ENCODE measurements around the gene SEMA3C.
"Not testable (repeated sequence)": the region's sequence is repeated elsewhere in the genome, so short reads cannot be mapped to it uniquely, and the experiment has no call there.

Gene SEMA3C

DNA sequence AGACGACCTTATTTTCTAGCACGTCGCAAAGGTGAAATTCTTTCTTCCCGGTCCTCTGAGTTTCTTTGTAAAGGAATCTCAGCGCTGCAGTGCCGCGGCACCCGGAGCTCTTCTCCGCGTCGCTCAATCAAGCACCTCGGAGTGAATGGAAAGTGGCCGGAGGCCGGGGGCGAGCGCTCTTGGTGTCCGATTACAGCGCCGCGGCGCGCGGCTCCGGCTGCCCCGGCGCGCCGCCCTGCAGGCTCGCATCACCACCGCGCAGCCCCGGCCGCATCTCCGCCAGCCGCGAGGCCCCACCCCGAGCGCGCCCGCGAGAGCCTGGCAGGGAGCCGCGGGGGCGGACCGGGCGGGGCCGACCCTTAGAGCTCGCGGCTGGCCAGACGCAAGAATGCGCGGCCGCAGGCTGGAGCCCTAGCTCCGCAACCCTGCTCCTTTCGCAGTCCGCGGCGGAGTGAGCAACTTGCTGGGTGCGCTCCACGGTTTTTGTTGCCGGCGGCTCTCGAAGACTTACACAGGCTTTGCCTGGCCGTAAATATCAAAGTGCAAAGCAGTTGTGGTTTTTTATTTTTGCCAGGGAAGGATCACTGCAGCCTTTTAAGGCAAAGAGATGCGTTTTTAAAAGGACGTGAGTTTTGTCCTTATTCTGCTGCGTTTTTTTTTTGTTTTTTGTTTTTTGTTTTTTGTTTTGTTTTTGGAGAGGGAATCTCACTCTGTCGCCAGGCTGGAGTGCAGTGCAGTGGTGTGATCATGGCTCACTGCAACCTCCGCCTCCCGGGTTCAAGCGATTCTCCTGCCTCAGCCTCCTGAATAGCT lies at the start of gene SEMA3C:
SEMA3C (minus strand) TSS at position 143 of the 813 bp plus-strand sequence. CDS start 2,270 bp downstream, outside the sequence.
- DNase-seq, result no peak

DNA sequence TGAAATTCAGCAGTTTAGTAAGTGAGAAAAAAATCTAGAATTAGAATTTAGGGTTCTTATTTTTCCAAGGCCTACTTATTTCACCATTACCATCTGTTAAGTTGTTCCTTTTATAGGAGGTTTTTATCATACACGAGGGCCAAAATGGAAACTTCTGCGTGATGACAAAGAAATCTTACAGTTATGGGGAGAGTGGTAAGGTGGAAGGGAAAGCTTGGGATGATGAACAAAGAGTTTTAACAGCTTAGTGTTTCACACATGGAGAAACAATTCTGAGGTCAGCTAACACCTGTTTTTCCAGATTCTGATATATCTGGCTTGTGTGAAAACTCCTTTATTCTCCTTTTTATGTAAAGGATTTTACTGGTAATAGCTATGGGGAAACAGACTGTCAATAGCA lies 49.8 kb upstream of the SEMA3C start:
- DNase-seq, result no peak

DNA sequence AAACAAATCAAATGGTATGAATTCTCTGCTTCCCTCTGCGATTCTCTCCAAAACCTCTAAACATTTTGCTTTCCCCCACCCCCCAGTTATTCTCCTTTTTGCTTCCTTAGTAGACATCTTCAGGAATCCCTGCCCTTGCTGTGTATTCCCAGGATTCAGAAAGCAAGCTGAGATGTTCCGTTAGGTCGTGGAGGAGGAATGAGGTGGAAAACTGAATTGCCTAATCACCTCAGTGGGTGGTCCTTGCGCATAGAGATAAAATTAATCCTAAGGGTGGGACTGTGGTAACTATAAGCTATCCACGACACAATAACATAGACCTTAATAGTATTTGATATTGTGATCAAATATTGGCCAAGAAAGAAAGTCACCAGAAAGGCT lies 49.1 kb upstream of the SEMA3C start:
- DNase-seq, result no peak

DNA sequence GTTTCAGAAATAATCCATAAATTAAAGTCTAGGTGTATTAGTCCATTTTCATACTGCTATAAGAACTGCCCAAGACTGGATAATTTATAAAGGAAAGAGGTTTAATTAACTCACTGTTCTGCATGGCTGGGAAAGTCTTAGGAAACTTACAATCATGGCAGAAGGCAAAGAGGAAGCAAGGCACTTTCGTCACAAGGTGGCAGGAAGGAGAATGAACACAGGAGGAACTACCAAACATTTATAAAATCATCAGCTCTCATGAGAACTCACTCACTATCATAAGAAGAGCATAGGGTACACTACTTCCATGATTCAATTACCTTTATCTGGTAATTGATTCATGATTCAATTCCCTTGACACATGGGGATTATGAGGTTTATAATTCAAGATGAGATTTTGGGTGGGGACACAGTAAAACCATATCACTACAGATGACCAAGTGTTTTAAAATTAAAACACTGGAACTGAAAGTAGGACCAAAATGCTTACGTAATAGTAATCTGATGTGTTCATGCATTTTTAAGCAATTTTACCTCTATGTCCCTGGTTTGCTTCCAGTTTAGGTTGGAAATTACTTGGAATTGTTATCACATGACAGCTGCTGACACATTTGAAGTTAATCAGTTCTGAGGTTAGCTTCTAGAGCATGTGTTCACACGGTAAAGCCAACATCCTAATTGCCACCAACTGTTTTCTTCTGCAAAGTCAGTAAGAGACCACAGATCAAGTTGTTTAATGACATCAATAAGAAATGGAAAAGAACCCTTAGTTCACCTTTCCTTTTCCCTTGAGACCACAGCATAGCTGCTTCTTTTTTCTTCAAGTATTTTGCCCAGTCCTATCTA lies 48.4 kb upstream of the SEMA3C start:
- no peak for DNase-seq

DNA sequence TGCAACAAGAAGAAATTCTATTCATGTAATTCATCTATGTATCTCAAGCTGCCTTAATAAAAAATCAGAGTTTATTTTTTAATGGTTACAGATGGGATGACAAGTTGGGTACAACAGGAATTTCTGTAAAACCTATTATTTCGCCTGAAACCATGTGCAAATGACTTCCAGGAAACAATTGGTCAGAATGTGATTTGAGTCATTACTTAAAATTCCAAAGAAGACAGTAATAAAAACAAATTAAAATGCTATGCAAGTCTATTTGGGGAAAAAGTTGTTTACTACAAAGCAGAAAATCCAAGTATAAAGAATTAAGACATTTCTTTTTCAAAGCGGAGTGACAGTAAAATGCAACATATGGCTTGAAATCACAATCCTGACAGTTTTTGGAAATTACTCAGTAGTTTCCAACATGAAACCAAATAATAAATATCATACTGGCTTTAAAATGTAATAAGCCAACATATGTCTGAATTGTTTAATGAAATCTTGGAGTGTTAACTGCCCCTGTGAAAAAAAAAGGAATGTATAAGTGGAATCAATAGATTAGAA lies 41.5 kb upstream of the SEMA3C start:
- DNase-seq, result no peak

DNA sequence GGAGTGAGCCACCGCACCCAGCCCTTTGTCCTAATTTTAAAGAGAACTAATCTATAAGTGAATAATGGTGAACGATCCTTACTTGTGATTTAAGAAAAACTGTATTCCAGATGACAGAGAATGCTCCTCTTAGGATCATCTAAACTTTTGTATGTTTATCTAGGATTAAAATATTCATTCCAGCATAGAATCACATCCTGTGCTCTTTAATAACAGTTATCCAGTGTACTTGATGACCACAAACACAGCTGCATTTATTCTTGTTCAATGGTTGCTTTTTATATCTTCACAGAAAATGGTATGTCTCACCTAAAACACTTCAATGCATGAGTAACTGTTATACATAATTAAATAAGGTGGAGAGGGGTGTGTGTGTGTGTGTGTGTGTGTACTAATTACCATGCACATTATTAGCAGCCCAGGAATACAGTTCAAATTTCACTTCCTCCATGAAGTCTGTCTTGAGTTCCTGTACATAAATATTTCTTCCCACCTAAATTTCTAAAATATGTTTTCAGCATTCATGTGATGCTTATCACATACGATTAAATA lies 38.5 kb upstream of the SEMA3C start:
- no peak for DNase-seq

DNA sequence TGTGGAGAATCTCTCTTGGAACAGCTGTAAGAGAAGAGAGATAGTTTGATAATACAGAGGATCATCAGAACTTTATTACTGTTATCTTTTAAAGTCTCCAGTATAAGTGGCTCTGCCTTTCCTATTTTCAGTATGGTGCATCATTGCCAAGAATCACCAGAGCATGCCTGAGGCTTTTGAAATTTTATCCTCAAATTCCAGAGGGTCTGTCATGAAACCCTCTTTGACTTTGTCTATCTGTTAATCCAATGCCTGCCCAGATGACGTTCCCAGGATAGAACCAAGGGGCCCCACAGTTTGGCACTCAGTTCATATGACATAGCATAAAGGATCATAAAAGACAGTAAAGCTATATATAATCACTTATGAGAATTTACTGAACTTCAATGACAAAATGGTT lies 35.3 kb upstream of the SEMA3C start:
- DNase-seq, result no peak

DNA sequence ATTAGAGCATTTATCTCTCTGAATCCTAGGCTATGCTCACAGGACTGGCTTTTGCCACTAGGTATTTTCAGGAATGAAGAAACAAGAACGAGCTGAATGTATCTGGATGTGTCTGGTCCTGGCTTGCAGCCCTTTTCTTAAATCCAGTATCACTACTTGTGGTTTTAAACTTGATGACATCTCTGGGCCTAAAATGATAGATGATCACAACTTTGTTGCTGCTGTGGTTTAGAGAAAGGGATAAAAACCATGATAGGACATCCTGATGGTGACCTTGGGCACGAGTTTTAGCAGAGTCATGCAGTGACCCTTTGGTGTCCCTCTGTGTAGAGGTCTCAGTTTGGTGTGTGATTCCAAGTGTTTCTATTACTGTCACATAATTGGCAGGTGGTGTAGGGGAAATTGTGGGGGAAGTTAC lies 31.7 kb upstream of the SEMA3C start:
- DNase-seq, result no peak

DNA sequence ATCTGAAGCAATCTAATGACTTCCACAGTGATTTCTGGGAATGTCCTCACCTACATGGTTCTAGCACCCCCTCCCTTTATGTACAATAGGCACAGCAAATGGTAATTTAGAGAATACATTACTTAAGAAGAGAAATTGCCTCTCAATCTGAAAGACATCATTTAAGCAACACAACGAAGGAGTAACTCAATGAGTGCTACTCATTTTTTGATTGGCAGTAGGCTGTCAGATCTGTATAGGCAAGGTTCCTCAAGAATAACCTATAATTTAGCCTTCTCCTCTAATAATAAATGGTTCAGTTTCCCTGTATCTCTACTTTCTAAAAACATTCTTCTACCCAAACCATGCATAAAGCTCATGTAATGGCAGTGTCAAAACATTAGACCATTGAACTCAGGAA lies 30.6 kb upstream of the SEMA3C start:
- DNase-seq, result no peak

DNA sequence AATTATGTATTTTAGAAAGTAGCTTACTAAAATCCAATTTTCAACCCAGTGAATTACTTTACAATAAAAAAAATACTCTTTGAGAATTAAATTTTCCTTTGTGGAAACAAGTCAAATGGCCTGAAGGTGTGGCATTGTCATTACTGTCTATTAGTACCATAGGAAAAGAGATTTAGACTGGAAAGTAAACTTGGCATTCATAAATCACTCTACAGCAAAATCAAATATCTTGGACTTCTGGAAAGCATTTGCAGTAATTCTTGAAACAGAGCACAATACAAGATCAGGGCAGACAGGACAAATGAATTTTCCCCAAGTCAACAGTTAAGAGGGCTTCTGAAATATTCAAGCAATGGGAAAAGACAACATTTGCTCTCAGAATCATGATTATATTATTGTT lies 28.0 kb upstream of the SEMA3C start:
- no peak for DNase-seq

DNA sequence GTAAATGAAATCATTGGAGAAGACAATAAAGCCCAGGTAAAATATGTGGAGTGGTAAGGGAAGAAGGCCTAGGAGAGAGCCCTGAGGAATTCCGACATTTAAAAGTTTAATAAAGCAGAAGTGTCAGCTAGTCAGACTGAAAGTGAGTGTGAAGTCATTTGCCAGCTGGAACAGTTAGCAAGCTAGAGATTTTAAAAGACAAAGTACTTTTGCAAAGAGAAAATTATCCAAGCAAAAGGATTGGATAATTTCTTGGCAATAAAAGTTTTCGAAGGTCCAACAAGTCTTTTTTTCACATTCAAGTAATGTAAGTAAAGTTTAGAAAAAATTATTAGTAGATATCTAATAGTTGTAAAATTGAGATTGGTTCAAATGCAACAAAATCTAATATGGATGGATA lies 27.1 kb upstream of the SEMA3C start:
- DNase-seq, result no peak

DNA sequence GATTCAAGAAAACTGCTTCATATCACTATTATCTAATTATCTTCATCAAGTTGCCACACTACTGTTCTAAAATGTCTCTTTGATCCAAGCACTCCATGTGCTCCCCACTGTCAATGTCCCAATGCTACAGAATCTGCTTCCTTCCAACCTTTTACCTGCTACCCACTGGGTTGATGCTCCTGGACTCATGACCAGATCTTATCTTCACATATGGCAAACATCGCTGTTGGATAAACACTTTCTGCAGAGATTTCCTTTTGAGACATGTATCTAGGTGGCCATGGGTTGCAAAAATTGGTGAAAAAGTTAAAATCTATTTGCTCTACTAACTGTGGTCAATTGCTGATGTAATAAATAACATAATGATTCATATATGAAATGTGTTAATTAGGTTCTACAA lies 24.5 kb upstream of the SEMA3C start:
- no peak for DNase-seq

DNA sequence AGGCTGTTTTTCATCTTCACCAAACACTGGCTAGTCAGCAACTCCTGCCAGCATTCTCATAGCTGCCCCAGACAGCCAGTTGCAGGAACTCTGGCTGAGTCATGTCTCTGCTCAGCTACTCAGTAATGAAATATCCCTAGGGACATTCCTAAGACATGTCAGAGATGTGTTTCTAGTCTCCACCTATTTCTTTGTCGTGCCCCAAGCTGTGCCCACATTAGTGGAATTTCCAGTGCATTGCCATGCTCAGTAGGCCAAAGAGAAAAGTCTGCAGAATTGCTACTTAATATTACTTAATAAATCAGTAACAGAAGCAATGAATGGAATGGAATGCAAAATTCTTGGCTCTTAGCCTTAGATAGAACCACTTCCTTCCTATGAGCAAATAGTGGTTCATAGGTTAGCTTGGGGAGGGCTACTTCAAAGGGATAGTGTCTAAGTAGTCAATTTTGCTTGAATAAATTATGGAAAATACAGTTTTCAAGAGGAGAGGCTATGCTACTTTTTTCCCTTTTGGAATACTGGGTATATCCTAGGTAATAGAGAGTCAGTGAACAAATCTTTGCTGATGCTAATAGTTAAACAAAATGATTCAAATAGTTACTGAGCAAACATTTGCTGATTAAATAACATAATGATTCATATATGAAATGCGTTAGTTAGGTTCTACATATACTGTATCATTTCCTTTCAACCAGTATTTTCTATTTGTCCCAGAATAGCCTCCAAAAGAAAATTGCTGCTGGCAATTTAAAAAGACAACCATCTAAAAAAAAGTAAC lies 23.6 kb upstream of the SEMA3C start:
- no peak for DNase-seq

DNA sequence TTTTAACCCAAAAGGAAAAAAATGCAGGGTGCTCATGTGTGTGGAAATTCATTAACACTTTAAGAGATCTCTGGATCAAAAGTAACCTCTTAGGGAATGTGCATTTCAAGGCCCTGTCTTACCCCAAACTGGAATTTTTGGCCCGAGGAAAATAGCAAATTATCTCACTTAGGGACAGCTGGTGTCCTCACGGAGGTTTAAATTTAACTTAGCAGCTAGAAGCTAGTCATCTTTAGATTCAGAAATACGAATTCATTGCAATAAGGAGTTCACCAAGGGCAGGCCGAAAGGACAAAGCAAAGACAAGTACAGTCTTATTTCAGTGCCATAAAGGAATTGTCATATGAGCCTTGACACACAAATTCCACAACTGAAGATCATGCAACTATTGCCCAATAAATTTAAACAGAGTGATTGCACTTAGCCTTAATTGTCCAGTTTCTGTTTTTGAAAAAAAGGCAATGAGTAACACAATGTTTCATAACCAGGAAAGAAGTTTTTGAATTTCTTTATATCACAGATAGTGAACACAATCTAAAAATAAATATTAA lies 22.4 kb upstream of the SEMA3C start:
- DNase-seq, result no peak

DNA sequence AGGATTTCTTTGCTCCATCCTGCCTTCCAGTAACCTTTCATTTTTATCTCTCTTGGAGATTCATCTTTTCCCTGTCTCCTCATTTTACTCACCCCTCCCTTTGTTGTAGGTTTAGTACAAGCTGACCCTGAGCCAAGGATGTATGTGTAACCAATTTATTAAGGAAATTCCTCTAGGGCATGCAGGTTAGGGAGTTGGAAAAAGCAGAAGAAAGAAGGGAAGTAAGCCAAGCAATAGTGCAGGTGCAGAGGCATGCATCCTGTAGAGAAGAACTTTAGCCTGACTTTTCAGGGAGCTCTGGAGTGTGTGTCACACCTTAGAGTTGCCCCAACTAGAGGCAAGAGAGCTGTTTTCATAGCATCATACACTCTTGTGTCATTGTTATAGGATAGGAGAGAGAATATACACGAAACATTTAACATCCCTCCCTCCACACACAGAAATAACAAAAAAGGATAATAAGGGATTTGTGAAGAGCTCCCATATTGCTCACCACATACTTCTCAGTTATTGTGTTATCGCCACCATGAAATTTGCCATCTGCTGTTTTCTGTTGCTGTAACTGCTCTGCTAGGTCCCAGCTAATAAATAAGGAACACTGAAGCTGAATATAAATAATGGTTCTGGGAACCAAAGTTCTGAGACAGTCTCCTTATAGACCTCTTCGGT lies 21.8 kb upstream of the SEMA3C start:
- no peak for DNase-seq

DNA sequence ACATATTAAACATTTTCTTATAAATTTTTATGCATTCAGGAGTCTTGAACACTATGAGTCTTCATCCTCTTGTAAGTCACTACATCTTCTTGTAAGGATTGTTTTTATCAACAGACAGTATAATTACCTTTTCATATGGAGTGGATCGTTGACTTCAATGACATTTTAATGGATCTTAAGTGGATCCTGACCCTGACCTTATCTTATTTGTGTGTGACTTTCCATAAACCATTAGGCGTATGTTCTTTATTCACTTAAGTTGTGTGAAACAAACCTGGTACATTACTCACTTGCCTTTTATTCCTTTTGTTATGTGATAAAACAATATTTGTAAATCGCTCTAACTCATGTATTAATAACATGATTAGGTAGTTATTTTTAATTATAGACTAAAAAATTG lies 18.5 kb upstream of the SEMA3C start:
- no peak for DNase-seq

DNA sequence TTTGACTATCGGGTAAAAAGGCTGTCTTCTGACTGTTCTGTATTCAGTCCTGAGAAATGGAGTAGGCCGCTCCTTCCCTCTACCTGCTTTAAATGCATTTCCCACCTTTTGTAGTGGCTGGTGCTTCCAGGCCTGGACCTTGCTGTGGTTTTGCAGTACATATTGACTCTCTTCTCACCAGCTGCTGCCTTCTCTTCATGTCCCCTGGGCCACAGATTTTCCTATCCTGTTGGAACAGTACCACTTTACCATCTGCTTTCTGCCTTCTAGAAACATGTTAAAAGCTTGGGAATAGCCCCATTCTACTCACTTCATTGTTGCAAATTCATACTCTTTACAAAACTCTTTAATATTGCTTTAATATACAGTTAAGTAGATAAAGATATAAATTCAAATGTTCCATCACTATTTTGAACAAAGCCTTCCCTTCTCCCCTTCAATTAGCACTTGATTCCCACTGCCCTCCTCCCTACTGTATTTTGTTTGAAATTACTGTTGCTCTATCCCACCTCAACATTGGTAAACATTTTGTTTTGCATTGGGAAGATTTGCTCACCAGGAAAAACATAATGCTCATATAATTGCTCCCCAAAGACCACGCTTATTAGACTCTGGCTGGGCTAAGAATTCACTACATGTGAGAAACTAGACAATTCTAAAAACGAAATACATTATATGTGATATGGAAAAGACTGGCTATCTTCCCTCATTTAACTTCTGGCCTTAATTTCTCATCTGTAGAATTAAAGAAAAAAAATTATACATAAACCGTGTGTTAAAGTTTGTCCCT lies 17.3 kb upstream of the SEMA3C start:
- no peak for DNase-seq

DNA sequence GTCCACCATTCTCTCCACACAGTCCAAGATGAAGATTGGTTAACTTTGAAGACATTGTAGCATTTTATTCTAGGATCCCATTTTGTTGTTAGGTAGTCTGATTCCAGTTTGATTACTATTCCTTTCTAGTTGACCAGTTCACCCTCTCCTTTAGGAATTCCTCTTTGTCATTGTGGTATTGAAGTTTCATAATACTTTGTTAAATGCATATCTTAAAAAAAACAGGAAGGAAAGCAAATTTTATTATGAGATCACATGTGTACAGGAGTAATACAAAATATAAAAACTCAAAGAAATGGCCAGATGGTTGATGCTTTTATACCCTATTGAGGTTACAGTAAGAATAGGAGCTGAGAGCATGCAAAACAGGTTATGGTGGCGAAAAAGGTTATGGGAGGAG lies 15.5 kb upstream of the SEMA3C start:
- no peak for DNase-seq

DNA sequence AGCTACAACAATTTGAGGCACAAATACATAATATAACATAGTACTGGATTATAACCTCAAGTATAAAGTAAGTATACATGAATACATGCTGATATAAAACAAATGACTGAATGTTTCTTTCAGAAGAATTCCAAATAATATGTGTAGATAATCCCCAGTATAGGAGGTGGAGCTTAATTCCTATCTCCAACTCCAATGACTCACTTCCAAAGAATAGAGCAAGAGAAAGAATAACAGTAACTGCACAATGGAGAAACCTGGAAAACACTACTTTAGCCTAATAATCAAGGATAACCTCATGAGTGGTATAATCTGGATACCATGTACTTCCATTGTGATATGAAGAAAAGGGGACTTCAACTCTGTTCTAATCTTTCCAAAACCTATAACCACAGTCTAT lies 13.7 kb upstream of the SEMA3C start:
- no peak for DNase-seq

DNA sequence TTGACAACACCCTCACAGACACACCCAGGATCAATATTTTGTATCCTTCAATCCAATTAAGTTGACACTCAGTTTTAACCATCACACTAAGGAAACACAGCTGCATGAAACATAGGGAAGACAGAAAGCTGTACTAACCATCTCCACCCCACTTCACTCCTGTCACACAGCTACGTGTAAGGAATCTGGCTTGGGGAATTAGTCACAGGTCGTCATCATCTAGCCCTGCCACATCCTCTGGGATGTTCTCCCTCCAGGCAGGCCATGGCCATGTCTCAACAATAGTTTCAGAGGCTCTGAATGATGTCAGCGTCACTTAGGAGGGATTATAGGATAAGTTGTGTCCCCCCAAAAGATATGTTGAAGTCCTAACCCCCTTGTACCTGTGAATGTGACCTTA lies 10.8 kb upstream of the SEMA3C start:
- no peak for DNase-seq

DNA sequence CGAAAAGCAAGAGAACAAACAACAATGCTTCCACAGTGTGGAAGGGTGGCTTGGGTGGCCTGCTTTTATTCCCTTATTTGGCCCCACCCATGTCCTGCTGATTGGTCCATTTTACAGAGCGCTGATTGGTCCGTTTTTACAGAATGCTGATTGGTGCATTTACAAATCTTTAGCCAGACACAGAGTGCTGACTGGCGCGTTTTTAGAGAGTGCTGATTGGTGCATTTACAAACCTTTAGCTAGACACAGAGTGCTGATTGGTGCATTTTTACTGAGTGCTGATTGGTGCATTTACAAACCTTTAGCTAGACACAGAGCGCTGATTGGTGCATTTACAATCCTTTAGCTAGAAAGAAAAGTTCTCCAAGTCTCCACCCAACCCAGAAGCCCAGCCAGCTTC lies 8.1 kb upstream of the SEMA3C start:
- not testable (repeated sequence) for DNase-seq
